HCEC 1CT (cell line): ENCODE measurements around the gene HYAL1.
A peak's percentile ranks its signal among the peaks of the same experiment; 100 is the strongest.

Source experiments
- DNase-seq: peaks from one replicate; pipeline ENCODE4 v3.0.0-alpha.2; 2017

HYAL1 gene

GRCh38 chr3:50333744-50334328 is 30.5 kb upstream of the HYAL1 start:
- DNase-seq: no peak

GRCh38 chr3:50331364-50331907 is 28.1 kb upstream of the HYAL1 start:
- DNase-seq: no peak

- no peak for DNase-seq
Measured at GRCh38 chr3:50330330-50330729, 27.0 kb upstream of the HYAL1 start.

- DNase-seq: peak; percentile 94
Measured at GRCh38 chr3:50327943-50328691, 24.7 kb upstream of the HYAL1 start, which contains the start of gene TUSC2. TSS of gene TUSC2 (minus strand) at chr3:50328223. CDS start at chr3:50328099, 124 bp downstream.

GRCh38 chr3:50327129-50327528 is 23.8 kb upstream of the HYAL1 start:
- DNase-seq: no peak

GRCh38 chr3:50326182-50326541 is 22.8 kb upstream of the HYAL1 start:
- DNase-seq: no peak

DNA sequence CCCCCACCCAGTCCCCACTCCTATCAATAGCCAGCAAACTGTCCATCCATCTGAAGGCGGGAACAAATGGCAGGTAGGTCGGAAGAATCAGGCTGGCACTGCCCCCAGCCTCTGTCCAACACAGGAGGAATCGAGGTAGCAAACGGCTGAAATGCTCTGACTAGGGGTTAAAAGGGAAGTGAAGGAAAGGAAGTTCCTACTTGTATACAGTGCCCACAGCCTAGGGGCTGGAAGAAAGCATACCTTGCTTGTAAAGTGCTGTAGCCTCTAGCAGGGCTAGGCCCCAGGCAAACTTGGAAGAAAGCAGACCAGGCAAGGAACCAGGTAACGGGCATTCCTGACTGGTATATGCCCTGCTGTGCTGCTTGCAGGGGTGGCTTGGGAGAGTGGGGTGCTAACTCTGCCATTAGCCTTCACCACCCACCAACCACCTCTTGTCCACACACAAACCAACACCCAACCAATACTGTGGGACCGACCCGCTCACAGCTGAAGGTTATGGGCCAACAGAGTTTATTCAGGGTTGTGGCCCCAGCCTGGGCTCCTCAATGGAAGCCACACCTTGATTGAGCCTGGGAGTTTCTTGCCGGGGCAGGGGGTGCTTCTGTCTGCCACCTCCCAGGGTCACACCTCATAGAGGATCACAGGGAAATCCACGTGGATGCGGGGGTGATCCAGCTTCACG is 22.3 kb upstream of the HYAL1 start:
- DNase-seq: no peak

- no peak for DNase-seq
Measured at GRCh38 chr3:50325113-50325480, 21.7 kb upstream of the HYAL1 start.

DNA sequence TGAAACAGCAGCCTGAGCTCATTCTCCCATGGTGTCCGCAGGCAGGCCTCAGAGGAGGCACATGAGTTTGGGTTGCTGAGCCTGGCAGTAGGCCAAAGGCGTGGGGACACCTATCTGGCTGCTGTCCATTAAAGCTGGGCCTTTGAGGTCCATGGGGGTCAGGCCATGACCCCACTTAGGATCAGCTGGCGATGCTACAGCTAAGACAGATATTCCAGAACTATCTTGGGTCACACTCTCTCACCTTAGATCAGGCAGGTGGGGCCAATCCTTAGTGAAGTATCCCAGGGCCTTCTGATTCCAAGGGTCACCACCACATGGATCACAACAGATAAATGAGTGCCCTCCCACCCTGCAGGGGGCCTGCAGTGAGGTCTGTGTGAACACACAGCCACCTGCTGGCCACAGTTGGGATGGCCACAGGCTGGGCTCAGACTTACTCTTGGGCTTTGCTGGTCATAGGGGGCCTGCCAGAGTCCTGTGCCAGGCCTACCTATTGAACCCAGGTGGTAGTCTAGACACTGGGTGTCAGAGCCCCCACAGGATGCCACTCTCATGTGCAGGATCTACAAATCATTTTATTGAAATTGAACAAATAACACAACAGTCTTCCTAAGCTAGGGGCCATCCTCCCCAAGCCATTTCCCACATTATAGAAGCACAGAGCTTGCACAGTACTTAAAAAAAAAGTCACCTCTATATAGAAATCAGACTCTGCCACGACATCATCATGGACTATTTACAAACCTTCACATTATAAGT is 21.2 kb upstream of the HYAL1 start:
- peak; percentile 39 for DNase-seq

DNA sequence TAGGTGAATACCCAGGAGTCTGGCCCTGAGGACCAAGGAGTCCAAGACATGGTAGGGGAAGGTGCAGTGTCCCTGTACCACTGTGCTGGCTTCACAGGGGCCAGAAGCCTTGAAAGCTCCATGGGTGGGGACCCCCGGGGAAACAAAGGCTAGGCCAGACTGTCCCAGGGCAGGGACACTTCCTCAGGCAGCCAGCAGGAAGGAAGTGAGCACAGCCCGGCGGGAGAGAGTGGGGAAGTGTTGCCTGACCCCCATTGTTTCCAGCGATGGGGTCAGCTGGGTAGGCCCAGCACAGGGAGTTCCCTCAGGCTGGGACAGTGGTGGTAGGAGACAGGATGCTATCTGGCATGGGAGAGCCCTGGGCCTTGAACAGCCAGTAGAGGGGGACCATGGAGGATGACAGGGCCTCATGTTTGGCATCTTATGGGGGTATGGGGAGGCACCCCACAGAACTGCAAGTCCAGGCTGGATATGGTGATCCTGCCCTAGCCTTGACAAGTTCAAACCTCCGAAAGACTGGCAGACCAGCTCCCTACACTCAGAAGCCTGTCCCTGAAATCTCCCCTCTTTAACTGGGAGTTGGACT is 20.3 kb upstream of the HYAL1 start:
- no peak for DNase-seq

- no peak for DNase-seq
Measured at GRCh38 chr3:50323092-50323600, 19.8 kb upstream of the HYAL1 start.

DNA sequence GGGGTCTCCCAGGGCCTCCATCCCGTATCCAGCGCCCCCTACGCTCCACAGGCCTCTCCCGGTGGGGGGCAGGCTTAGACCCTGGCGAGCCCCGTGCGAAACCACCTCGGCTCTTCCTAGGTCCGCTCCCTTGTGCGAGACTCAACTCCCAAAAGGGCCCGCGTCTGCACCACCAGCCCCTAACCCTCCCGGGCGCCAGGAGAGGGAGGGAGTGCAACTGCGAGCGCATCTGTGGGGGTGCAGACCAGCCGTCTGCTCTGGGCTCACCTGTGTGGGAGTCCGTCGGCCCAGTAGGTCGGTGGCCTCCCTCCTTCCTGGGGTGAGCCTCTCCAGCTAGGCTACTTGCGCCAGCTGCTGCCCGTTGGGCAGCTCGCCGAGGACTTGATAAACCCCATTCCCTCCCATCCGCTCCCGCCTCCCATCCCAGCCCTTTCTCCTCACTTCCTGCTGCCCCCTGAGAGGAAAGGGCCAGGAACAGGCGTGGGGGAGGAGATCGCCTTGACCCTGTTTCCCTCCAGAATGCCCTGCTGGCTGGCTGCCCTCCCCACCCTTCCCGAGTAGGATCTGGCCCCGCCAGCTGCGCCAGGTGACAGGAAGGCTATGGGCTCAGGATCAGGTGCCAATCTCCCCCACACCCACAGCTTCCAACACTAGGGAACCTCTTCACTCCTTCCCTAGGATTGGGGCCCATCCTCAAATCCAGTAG is 19.2 kb upstream of the HYAL1 start, which contains the start of gene HYAL2:
Gene HYAL2, minus strand, starts transcription at position 360 of the 706 bp plus-strand sequence. CDS start 2,256 bp downstream, outside the sequence.
- no peak for DNase-seq

GRCh38 chr3:50322115-50322385 is 18.7 kb upstream of the HYAL1 start:
- no peak for DNase-seq

- peak; percentile 91 for DNase-seq
Measured at GRCh38 chr3:50321336-50322114, 18.2 kb upstream of the HYAL1 start.

- peak; percentile 40 for DNase-seq
Measured at GRCh38 chr3:50320853-50321335, 17.5 kb upstream of the HYAL1 start.

GRCh38 chr3:50319894-50320625 is 16.7 kb upstream of the HYAL1 start:
- no peak for DNase-seq

- no peak for DNase-seq
Measured at GRCh38 chr3:50319181-50319893, 16.0 kb upstream of the HYAL1 start.

DNA sequence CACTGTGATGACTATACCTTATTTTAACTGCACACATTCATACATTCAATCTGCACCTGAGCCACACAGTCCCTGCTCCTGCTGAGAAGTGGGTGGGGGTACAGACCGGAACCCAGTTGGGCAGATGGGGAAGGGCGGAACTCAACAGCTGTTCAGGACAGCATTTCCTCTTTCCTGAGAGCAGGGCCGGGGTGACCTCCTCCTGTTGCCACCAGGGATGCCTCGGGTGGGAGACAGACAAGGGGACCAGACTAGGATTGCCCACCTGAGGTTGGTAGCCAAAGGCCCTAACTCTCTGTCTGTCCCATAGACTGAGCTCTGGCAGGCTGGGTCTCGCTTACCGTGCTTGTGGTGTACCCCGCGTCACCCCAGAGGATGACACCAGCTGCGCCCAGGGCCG is 15.2 kb upstream of the HYAL1 start:
- DNase-seq: no peak

- no peak for DNase-seq
Measured at GRCh38 chr3:50318163-50318562, 14.8 kb upstream of the HYAL1 start.

GRCh38 chr3:50317300-50317699 is 13.9 kb upstream of the HYAL1 start:
- DNase-seq: no peak
